Fibroblast of mammary gland (primary cell): Measurements from ENCODE around the gene ATXN7.

Experiments used
- DNase-seq: peaks from one replicate; pipeline ENCODE4 v3.0.0-alpha.2; 2010; ENCODE audit warnings: low read depth
- H3K4me3 ChIP-seq: 2 replicates; pipeline ENCODE4 v1.5.1; 2011; ENCODE audit warnings: low read depth, mild to moderate bottlenecking, low read length, moderate library complexity; ENCODE audit not compliant: control insufficient read depth
- TF ChIP-seq, protein P1 (sequence below): conservative IDR thresholded peaks from 2 replicates; pipeline ENCODE4 v1.5.1; 2011; ENCODE audit warnings: low read depth, low read length, inconsistent platforms; ENCODE audit not compliant: control insufficient read depth, insufficient read depth

ATXN7 gene

DNA sequence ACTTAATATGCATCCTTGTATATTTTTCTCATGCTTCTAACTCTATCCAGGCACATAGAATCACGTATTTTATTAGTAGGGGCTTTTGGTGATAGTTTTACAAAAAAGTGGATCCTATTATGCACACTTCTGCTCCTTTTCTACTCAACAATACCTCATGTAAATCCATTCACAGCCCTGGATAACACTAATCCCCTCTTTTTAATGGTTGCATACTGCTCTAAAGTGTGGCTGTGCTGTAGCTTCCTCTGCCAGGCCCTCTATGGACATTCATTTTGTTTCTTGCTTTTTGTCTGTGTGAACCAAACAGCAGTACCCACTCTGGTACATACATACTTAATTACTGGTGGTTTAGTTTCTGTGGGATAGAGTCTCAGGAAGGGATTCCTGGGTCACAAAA is 99.8 kb downstream of the ATXN7 start:
- TF ChIP-seq, protein P1, sequence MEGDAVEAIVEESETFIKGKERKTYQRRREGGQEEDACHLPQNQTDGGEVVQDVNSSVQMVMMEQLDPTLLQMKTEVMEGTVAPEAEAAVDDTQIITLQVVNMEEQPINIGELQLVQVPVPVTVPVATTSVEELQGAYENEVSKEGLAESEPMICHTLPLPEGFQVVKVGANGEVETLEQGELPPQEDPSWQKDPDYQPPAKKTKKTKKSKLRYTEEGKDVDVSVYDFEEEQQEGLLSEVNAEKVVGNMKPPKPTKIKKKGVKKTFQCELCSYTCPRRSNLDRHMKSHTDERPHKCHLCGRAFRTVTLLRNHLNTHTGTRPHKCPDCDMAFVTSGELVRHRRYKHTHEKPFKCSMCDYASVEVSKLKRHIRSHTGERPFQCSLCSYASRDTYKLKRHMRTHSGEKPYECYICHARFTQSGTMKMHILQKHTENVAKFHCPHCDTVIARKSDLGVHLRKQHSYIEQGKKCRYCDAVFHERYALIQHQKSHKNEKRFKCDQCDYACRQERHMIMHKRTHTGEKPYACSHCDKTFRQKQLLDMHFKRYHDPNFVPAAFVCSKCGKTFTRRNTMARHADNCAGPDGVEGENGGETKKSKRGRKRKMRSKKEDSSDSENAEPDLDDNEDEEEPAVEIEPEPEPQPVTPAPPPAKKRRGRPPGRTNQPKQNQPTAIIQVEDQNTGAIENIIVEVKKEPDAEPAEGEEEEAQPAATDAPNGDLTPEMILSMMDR: no peak
- no peak for DNase-seq
- H3K4me3 ChIP-seq: no peak overlapping the region

DNA sequence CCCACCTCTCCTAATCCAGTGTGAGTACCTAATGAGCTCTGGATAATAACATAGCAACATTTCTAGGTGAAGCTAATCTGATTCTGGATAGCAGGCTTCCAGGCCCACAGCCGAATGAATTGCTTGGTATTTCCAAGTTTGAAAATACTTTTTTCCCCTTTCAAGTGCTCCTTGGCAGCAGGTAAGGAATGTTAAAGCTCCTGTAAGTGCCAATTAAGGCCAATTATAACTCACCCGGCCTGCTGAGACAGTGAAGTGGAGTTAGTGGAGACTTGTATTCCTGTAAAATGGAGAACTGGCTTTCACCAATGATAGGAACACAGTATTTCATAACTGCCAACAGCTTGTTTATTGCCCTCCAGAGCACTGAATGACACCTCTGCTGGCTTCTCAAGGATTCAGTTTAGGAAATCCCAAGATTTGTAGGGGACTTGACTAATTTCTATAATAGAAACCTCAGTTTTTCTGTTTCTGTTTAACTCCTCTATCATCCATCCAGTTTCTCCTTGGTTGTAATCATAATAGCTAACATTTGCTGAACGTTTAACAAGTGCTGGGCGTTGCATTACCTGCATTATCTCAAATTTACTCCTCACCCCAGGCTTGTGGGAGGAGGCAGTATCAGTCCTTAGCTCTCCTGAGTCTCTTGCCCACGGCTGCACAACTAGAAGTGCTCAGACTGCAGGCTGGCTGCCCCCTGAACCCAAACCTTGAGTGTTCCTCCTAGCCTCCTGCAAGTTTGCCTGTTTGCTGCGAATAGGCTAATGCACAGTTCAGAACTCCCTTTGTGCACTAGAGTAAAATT is 101.2 kb downstream of the ATXN7 start:
- DNase-seq: no peak
- TF ChIP-seq, protein P1: no peak
- H3K4me3 ChIP-seq: no peak overlapping the region

DNA sequence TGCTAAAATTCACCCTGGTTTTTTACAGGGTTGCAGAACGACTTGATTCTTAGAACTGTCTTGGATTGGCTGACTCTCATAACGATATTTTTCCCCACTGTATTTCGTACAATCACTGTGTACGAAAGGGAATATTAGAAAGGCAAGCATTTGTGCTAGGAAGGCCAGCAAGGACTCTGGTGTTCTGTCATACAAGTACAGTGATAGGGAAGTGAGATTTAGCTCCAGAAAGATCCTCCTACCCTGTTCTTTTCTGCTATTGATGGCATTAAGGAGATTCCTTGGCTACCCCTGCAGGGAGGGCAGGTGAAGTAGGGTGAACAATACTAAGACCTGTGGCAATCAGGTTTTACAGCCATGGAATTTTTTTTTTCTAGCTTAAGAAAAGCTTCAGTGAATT is 102.3 kb downstream of the ATXN7 start:
- H3K4me3 ChIP-seq: no peak overlapping the region
- TF ChIP-seq, protein P1: no peak
- DNase-seq: no peak

DNA sequence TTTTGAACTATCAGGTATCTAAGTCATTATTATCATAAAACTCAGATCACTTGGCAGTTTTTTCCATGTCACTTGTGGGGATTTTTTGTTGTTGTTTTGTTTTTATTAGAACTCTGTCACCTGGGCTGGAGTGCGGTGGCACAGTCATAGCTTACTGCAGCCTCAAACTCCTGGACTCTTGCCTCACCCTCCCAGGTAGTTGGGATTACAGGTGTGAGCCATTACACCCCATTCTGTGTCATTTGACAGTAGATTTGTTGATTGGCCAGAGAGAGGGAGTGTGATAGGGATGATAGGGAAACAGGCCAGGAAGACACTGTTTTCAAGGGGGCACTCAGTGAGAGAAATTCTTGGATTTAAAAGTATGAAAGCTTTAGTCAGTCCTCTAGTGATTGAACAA is 103.2 kb downstream of the ATXN7 start:
- no peak overlapping the region for H3K4me3 ChIP-seq
- no peak for DNase-seq
- TF ChIP-seq, protein P1: no peak

DNA sequence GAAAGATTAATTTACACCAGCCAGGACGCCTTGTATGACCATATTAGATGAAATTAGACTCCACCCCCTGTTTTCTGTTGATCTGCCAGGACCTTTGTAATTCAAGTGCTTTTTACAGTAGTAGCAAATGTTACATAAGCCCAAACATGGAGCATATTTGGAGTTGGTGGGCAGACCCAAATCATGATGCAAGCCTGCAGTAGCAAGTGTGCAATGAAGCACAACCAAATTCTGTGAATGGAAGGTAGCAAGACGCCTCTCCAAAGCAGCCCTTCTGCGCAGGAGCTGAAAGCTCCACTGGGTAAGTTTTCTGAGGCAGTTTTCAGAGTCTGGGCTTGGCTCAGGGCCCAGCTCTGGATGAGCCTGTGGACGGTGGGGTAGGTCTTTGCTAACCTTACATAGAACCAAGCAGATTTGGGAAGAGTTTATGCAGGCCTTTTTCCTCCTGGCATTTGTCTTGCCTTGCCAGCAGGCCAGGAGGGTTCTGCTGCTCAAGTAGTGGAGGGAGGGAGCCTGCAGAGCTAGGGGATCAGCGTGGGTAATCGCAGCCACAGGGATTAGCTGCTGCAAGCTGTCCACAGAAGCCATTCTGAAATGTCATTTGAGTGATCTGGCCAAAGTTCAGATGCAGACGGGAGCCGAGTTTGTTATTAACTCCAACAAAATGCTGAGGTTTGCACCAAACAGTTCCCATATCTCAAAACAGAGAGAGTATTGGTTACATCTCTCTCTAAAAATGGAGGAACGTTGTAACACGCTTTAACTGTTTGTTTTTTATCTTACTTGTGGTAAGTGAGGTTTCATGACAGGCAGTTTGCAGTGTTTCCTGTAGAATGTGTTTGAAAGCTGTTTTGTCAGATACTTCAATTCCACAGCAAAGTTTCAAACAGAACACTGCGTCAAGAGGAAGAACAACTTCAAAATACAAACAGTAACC is 104.3 kb downstream of the ATXN7 start:
- H3K4me3 ChIP-seq: no peak overlapping the region
- TF ChIP-seq, protein P1: no peak
- DNase-seq: peak; percentile 48

DNA sequence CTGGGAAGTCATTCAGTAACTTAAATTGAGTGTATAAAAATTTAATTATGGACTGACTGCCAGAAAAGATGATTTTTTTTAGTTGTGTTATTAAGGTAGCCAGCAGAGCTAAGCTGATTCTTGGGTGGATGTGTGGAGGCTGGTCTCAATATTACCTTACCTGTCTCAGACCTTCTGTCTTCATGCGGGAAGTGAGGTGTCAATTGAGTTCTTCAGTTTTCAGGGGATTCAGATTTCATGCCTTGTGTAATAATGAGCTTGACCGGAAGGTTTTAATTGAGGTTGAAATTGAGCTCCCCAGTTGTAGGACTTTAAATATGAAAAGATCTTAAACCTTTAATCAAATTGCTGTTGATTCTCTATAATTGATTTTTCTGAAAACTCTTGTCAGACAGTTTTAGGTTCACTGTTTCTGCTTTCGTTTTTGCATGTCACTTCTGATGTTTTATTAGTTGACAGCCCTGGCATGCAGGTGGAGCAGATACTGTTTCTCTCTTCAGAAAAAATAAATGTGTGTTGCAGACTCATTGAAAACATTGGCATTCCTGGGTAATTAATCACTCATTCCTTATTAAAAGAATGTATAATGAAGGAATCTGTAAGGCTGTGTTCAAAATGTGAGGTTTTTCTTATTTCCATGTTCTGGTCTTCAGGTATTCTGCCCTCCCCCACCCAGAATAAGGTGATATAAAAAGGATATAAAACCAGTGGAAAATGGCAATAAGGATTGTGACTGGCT is 105.1 kb downstream of the ATXN7 start:
- no peak overlapping the region for H3K4me3 ChIP-seq
- TF ChIP-seq, protein P1: no peak
- DNase-seq: no peak
